NCI-H2196 treated with DMSO at 0.1 percent for 48 hours (cell line): ENCODE data around the gene MMAA.
"Not testable (repeated sequence)": the region's sequence is repeated elsewhere in the genome, so short reads cannot be mapped to it uniquely, and the experiment has no call there.

Source experiments
- DNase-seq: peaks from one replicate; lab custom pipeline; 2025; ENCODE audit not compliant: unreplicated experiment; lab: John Stamatoyannopoulos, UW

MMAA gene

GRCh38 chr4:145618932-145619638, at the start of gene MMAA:
Gene MMAA, plus strand, starts transcription at chr4:145619385. Its CDS starts 19,755 bp downstream, at chr4:145639140.
- peak; percentile 56 for DNase-seq

- DNase-seq, result not testable (repeated sequence)
These were observed 44.6 kb upstream of the MMAA start for GRCh38 chr4:145574546-145574945.

- DNase-seq, result no peak
These were observed 38.3 kb upstream of the MMAA start for GRCh38 chr4:145580906-145581305.

DNA sequence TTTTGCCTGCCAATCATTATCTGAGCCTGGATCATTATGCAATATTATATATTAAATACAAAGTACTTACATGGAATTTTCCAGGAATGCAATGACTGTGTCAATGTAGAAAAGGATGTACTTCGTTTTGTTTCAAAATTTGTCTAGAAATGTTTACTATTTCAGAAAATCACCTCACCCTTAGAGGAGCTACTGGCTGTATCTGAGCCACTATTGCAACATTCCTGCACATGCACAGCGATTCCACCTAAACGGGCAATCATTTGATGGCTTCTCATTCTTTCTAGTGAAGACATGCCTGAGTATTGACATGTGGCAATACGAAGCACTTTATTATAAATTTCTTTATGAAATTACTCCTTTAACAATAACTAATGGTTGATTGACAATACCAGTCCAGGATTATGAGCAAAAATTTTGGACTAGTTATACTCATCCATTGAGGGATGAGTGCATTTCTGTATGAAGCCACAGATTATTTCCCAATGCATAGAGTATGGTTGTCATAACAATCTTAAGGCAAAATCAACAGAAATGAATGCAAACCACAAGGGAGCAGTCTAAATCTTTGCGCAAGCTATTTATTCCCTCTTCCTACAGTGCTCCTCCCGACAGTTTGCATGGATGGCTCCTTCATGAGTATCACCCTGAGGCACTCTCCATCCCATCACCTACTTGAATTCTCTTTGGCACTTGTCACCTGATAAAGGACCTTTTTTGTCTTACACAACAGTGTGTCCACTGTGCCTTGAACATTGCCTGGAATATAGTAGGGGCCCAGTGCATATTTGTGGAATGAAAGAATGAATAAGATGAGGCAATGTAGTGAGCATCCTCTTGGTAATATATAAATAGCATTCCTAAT, 35.8 kb upstream of the MMAA start:
- DNase-seq, result no peak

DNA sequence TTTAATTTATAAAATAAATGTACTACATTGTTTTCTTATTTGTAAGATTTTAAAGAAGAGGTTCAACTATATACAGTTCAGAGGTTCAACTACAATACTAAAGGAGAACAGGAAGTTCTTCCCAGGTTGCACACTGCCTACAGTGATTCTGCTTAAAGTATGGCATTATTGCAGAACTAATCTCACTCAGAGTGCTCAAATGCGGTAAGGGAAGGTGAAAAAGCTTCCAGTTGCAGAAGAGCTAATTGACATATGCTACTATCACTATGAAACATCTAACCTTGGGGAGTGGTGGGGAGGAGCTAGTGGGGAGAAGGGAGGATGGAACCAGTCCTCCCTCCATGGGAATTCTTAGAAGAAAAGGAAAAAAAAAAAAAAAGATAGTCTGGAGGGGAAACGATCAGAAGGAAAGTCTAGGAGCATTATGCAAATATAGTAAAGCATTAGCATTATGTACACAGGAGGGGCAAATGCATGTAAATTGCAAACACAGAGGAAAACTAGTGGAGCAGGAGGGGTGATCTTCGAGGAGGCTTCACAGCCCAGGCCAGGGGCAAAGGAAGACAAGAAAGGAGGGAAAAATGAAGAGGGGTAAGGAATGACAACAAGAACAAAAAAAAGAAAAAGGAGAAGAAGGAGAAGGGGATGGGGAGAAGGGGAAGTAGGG, 32.0 kb upstream of the MMAA start:
- DNase-seq, result no peak

DNA sequence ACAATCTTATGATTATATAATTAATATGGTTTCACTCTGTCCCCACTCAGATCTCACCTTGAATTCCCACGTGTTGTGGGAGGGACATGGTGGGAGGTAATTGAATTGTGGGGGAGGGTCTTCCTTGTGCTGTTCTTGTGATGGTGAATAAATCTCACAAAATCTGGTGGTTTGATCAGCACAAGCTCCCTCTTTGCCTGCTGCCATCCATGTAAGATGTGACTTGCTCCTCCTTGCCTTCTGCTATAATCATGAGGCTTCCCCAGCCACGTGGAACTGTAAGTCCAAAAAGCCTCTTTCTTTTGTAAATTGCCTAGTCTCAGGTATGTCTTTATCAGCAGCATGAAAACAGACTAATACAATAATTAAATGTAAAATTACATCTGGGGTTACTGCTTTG, 29.8 kb upstream of the MMAA start:
- DNase-seq, result not testable (repeated sequence)

- DNase-seq, result no peak
These were observed 29.1 kb upstream of the MMAA start for GRCh38 chr4:145589916-145590702.

DNA sequence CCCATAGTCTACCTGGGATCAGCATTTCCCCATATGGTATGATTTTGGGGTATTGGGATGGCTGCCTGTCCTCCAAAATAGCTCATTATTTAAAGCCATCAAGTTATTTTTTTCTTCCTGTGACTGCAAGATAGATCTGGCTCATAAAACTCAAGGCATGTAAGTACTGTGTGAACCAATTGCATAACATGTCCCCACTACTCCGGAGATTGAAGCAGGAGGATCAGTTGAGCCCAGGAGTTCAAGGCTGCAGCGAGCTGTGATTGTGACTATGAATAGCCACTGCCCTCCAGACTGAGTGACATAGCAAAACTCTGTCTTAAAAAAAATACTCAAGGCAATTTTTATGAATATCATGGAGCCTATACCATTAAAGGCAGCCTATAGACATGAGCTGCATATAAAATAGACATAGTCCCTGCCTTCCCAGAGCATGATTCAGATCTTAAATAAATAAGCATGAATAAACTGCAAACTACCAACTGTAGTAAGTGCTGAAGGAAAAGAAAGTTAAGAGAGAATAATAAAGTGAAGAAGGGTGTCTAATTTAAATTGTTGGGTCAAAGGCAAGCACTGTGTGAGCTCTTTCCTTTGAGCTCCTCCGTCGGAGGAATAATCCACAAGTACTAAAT, 16.9 kb upstream of the MMAA start:
- no peak for DNase-seq

DNA sequence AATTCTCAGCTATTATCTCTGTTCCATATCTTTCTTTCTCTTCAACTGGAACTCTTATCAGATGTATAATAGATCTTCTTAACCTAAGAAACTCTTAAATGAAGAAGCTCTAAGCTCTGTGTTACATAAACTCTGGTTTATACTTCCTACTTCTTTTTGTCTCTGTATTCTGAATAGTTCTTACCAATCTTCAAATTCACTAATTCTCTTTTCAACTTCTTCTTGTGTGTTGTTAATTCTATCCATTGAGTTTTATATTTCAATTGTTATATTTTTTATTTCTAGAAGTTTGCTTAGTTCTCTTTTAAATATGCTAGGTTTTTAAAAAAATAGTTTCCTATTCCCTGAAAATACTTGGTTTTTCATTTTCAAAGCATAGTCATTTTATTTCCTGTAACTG, 13.2 kb upstream of the MMAA start:
- DNase-seq, result no peak

DNA sequence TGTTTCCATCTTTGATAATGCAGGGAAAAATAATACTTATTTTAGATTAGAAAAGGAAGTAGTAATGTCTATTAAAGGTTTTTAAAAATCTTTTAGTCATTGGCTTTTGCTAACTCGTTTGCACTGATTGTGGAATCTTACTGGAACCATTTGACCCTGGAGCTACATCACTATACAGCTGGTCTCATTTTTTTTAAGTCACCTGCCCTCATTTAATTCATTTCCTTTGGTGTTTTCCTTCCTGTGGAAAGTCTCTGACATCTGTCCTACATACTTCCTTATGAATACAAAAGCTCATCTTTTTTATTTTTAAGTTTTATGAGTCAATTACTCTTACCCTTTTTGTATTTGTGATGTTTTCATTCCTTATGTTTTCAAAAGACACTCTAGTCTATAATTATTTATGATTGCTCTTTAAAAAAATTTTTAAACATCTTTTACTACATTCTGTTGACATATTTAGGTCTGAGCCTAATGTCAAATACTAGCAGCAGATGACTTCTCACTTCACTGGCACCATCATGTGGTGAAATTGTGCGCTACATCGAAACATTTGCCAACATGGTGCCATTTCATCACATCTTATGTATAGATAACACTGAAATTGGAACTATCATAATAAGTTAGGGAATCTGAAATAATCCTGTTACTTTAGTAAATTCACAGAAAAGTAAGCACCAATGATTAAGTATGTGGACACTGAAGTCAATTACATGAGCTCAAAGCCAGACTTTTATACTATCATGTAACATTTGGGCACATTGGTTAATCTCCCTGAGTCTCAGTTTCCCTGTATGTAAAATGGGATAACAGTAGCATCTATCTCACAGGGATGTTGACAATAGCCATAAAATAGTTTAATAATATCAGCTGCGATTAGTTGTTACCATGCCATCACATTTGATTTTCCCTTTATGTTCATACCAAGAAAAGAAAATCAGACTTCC, 9.4 kb upstream of the MMAA start:
- DNase-seq, result no peak

- no peak for DNase-seq
These were observed 5.5 kb upstream of the MMAA start for GRCh38 chr4:145613566-145614232.

- no peak for DNase-seq
These were observed 5.0 kb upstream of the MMAA start for GRCh38 chr4:145614233-145614610.

- DNase-seq, result no peak
These were observed 814 bp upstream of the MMAA start for GRCh38 chr4:145618210-145618931.

DNA sequence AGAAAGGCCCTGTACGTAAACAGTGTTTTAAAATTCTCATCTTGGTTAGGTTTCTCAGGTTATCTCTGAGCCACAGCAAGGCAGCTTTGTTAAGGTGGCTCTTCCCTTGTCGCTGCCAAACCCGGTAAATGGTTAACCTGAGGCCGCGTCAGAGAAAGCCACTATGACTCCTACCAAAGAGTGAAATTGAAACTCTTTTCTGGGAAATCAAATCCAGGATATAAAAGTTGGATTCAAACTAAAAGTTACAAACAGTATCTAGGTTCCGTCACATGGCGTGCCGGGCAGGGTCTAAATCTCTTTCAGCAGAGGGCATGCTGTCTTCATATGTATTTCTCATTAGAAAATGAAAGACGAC, 433 bp downstream of the MMAA start:
- DNase-seq, result no peak

DNA sequence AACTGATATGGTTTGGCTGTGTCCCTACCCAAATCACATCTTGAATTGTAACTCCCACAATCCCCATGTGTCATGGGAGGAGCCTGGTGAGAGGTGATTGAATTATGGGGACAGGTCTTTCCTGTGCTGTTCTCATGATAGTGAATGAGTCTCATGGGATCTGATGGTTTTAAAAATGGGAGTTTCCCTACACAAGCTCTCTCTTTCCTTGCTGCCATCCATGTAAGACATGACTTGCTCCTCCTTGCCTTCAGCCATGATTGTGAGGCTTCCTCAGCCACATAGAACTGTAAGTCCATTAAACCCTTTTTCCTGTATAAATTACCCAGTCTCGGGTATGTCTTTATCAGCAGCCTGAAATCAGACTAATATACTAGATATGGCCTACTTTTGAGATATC, 2.9 kb downstream of the MMAA start:
- DNase-seq, result not testable (repeated sequence)

DNA sequence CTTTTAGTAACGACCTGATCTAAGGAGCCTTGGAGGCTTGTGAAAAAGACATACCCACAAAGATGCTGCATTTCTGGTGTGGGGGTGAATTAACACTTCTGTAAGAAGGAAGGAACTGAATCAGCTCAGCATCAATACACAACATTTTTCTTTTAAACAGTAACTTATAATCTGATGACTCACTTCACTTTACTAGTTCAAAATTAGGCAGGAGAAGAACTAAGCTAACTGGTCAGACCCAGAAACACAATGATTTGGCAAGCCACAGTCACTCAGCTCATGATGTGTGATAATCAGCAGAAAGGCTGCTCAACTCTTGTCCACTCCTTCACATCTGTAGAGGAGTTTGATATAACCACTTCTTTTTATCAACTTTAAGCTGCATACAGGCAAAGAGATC, 4.6 kb downstream of the MMAA start:
- DNase-seq, result no peak

- no peak for DNase-seq
These were observed 6.8 kb downstream of the MMAA start for GRCh38 chr4:145625677-145626622.
